GM12873 (cell line): ENCODE data around the gene LSAMP.

Experiments used
- CTCF ChIP-seq: IDR thresholded peaks from 2 replicates; pipeline ENCODE4 v1.5.1; 2012; ENCODE audit warnings: low read depth, mild to moderate bottlenecking, moderate library complexity, low read length, control low read depth; ENCODE audit not compliant: insufficient read depth; ENCODE audit errors: missing control alignments

The LSAMP gene

GRCh38 chr3:116299646-116300081 is 145.6 kb downstream of the LSAMP start:
- TF ChIP-seq CTCF, result no peak

GRCh38 chr3:116298151-116298550 is 147.1 kb downstream of the LSAMP start:
- TF ChIP-seq CTCF, result no peak

GRCh38 chr3:116291141-116291540 is 154.1 kb downstream of the LSAMP start:
- TF ChIP-seq CTCF, result no peak

- no peak for TF ChIP-seq CTCF
Measured at GRCh38 chr3:116288485-116288884, 156.8 kb downstream of the LSAMP start.

- TF ChIP-seq CTCF, result no peak
Measured at GRCh38 chr3:116285781-116286421, 159.4 kb downstream of the LSAMP start.

- no peak for TF ChIP-seq CTCF
Measured at GRCh38 chr3:116281313-116282143, 163.8 kb downstream of the LSAMP start.

- TF ChIP-seq CTCF, result no peak
Measured at GRCh38 chr3:116280130-116280740, 165.1 kb downstream of the LSAMP start.
